GM12873 (cell line): Measurements from ENCODE around the gene TMED10.
A peak's percentile ranks its signal among the peaks of the same experiment; 100 is the strongest.

ENCODE experiments used
- CTCF ChIP-seq: IDR thresholded peaks from 2 replicates; pipeline ENCODE4 v1.5.1; 2012; ENCODE audit warnings: low read depth, mild to moderate bottlenecking, moderate library complexity, low read length, control low read depth; ENCODE audit not compliant: insufficient read depth; ENCODE audit errors: missing control alignments

TMED10 gene

GRCh38 chr14:75095690-75096089 is 80.7 kb downstream of the TMED10 start:
- TF ChIP-seq CTCF = no peak

- TF ChIP-seq CTCF = no peak
These were observed 81.5 kb downstream of the TMED10 start for GRCh38 chr14:75094896-75095295.

DNA sequence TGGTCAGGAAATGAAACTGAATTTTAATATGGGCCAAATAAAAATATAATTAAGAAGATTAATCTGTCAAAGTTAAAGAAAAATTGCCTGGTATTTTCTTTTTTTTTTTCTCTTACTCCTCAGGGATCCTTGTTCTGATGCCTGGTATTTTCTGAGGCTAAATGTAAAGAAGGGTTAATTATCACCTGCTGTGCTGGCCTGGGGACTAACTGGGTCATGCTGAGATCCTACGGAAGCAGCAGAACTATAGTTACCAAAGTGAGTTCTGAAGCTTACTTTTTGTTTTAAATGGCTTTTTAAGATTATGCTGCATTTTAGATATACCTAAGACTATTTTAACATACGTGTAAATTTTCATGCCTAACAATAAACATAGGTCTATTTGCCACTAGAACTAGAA is 83.7 kb downstream of the TMED10 start:
- TF ChIP-seq CTCF = no peak

DNA sequence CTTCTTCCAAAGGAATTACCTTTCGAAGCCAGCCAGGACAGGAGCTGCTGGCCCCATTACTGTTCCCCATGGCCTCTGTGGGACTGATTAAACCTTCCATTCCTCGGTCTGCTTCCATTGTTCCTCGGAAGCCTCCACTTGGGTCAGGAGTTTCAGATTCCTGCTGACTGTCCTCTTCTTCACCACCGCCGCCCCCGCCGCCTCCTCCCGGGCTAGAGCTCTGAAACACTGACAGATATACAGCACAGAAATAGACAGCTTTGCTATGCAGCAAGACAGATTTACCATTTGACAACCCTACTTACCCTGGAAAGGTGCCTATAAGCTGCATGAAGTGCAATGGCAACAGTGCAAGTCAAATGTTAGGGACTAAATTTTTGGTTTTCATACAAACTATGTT is 85.2 kb downstream of the TMED10 start:
- TF ChIP-seq CTCF = no peak

- TF ChIP-seq CTCF = no peak
These were observed 86.1 kb downstream of the TMED10 start for GRCh38 chr14:75090353-75090752.

DNA sequence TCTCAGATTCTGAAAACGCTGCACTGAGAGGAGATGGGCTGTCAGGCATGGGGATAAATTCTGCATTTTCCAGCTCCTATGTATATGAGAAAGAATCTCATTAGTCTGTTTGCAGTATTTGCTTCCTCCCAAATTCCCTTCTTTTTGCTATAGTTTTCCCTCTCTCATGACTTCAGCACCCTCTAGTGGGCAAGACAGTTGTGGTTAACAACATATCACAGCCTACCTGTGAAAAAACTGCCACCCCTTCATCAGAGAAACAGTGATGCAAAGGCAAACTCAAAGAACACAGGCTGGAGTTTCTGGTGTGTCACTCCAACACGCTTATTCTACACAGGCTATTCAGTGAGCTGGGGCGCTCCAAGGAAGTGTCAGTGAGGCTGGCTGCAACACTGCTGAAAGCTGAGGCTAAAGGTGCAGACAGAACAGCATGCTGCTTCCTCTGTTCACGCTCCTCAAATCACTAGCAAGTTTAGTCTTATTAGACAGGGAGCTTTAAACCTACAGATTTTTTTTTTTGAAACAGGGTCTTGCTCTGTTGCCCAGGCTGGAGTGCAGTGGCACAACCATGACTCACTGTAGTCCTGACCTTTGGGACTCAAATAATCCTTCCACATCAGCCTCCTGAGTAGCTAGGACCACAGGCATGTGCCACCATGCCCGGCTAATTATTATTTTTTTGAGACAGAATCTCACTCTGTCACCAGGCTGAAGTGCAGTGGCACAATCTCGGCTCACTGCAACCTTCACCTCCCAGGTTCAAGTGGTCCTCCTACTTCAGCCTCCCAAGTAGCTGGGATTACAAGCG is 87.6 kb downstream of the TMED10 start:
- peak; percentile 73 for TF ChIP-seq CTCF

- no peak for TF ChIP-seq CTCF
These were observed 88.3 kb downstream of the TMED10 start for GRCh38 chr14:75088153-75088552.
